Jurkat, Clone E6-1 (cell line): ENCODE data around the gene TAGLN2.

ENCODE experiments used
- DNase-seq: peaks from one replicate; pipeline ENCODE4 v3.0.0-alpha.2; 2011; ENCODE audit warnings: low read depth, low spot score
- H3K4me3 ChIP-seq: 2 replicates; pipeline ENCODE4 v1.5.1; 2011; ENCODE audit warnings: mild to moderate bottlenecking, low read length, control low read depth, moderate library complexity

The TAGLN2 gene

GRCh38 chr1:159951551-159951950 is 26.2 kb upstream of the TAGLN2 start:
- H3K4me3 ChIP-seq: no peak overlapping the region
- DNase-seq: no peak

- no peak for DNase-seq
- no peak overlapping the region for H3K4me3 ChIP-seq
Observed at GRCh38 chr1:159951016-159951415, 25.7 kb upstream of the TAGLN2 start.

GRCh38 chr1:159949981-159950381 is 24.7 kb upstream of the TAGLN2 start:
- DNase-seq: no peak
- H3K4me3 ChIP-seq: no peak overlapping the region

- H3K4me3 ChIP-seq: no peak overlapping the region
- DNase-seq: no peak
Observed at GRCh38 chr1:159949123-159949522, 23.8 kb upstream of the TAGLN2 start.

GRCh38 chr1:159947942-159948341 is 22.6 kb upstream of the TAGLN2 start:
- H3K4me3 ChIP-seq: no peak overlapping the region
- no peak for DNase-seq

GRCh38 chr1:159946242-159947187 is 21.2 kb upstream of the TAGLN2 start:
- no peak overlapping the region for H3K4me3 ChIP-seq
- DNase-seq: no peak

GRCh38 chr1:159945483-159946241 is 20.4 kb upstream of the TAGLN2 start, which contains the start of gene IGSF9:
Gene IGSF9 (minus strand): TSS chr1:159945613. CDS start chr1:159943454, 2,159 bp downstream.
- H3K4me3 ChIP-seq: peak within 1 kb of the TSS; percentile 58

GRCh38 chr1:159944623-159945455 is 19.5 kb upstream of the TAGLN2 start:
- DNase-seq: no peak
- peak overlapping the region; percentile 58 for H3K4me3 ChIP-seq

More at GRCh38 chr1:159945483-159946241, 20.4 kb upstream of the TAGLN2 start, which contains the start of gene IGSF9:
- DNase-seq: peak; percentile 78

- DNase-seq: no peak
- H3K4me3 ChIP-seq: no peak overlapping the region
Observed at GRCh38 chr1:159943908-159944622, 18.8 kb upstream of the TAGLN2 start.

- DNase-seq: no peak
- no peak overlapping the region for H3K4me3 ChIP-seq
Observed at GRCh38 chr1:159943278-159943640, 18.0 kb upstream of the TAGLN2 start.

- no peak overlapping the region for H3K4me3 ChIP-seq
- DNase-seq: no peak
Observed at GRCh38 chr1:159942632-159943277, 17.4 kb upstream of the TAGLN2 start.

GRCh38 chr1:159941591-159942560 is 16.6 kb upstream of the TAGLN2 start:
- H3K4me3 ChIP-seq: no peak overlapping the region
- DNase-seq: no peak

GRCh38 chr1:159941141-159941540 is 15.8 kb upstream of the TAGLN2 start:
- no peak overlapping the region for H3K4me3 ChIP-seq
- no peak for DNase-seq

GRCh38 chr1:159940006-159940620 is 14.8 kb upstream of the TAGLN2 start:
- no peak for DNase-seq
- H3K4me3 ChIP-seq: no peak overlapping the region

GRCh38 chr1:159939678-159940002 is 14.3 kb upstream of the TAGLN2 start:
- no peak overlapping the region for H3K4me3 ChIP-seq
- DNase-seq: no peak

- no peak for DNase-seq
- no peak overlapping the region for H3K4me3 ChIP-seq
Observed at GRCh38 chr1:159938905-159939677, 13.8 kb upstream of the TAGLN2 start.
